Measurements from ENCODE around the gene PRR3.

- TF ChIP-seq, protein P1, sequence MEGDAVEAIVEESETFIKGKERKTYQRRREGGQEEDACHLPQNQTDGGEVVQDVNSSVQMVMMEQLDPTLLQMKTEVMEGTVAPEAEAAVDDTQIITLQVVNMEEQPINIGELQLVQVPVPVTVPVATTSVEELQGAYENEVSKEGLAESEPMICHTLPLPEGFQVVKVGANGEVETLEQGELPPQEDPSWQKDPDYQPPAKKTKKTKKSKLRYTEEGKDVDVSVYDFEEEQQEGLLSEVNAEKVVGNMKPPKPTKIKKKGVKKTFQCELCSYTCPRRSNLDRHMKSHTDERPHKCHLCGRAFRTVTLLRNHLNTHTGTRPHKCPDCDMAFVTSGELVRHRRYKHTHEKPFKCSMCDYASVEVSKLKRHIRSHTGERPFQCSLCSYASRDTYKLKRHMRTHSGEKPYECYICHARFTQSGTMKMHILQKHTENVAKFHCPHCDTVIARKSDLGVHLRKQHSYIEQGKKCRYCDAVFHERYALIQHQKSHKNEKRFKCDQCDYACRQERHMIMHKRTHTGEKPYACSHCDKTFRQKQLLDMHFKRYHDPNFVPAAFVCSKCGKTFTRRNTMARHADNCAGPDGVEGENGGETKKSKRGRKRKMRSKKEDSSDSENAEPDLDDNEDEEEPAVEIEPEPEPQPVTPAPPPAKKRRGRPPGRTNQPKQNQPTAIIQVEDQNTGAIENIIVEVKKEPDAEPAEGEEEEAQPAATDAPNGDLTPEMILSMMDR (conservative IDR thresholded peaks at IDR 0.05; ENCODE audit: low read depth, low read length): no peak
- no peak for TF ChIP-seq EZH2 (IDR thresholded peaks at IDR 0.05; ENCODE audit: low read length, unreplicated experiment)
- TF ChIP-seq EZH2phosphoT487 (IDR thresholded peaks at IDR 0.05; ENCODE audit: borderline replicate concordance, low read length): no peak
Measured at GRCh38 chr6:30612687-30613248, 55.7 kb downstream of the PRR3 start.

Data from PC-3 (cell line).